ENCODE results near the gene SMIM23.

DNA sequence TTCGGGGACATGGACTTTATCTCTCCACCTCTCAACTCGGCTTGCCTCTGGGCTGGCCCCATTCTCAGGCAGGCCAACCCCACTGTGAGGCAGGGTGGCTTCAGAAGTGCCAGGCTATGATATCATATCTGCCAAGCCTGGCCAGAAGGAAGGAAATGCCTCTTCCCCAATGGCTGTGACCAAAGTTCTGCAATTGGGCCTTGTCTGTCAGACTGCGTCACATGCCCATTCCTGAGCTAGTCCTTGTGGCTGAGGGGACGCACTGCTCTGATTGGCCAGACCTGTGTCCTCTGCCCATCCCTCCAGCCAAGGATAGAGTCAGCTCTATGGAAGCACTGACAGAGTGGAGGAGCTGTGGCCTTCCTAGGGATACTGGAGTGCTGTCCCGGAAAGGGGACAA lies 11.9 kb downstream of the SMIM23 start:
- TF ChIP-seq, protein P1, sequence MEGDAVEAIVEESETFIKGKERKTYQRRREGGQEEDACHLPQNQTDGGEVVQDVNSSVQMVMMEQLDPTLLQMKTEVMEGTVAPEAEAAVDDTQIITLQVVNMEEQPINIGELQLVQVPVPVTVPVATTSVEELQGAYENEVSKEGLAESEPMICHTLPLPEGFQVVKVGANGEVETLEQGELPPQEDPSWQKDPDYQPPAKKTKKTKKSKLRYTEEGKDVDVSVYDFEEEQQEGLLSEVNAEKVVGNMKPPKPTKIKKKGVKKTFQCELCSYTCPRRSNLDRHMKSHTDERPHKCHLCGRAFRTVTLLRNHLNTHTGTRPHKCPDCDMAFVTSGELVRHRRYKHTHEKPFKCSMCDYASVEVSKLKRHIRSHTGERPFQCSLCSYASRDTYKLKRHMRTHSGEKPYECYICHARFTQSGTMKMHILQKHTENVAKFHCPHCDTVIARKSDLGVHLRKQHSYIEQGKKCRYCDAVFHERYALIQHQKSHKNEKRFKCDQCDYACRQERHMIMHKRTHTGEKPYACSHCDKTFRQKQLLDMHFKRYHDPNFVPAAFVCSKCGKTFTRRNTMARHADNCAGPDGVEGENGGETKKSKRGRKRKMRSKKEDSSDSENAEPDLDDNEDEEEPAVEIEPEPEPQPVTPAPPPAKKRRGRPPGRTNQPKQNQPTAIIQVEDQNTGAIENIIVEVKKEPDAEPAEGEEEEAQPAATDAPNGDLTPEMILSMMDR (conservative IDR thresholded peaks at IDR 0.05; ENCODE audit: low read length): no peak
- TF ChIP-seq EZH2phosphoT487 (IDR thresholded peaks at IDR 0.05; ENCODE audit: borderline replicate concordance, low read depth, low read length): no peak

Measured in OCI-LY7 (cell line).